GM23248 (cell line): Measurements from ENCODE around the gene MECR. TPM values are rescaled to one million over a fixed set of nuclear protein-coding genes. Genes with fewer than 3 reads are reported as not detected.

Experiments
- DNase-seq: peaks from one replicate; pipeline ENCODE4 v3.0.0-alpha.2; 2015
- H2AFZ ChIP-seq: fragments of 200-600 bp; sonication (generic); 2 replicates; pipeline ENCODE4 v1.6.1; 2016; ENCODE audit warnings: antibody characterized with exemption
- H3F3A ChIP-seq: fragments of 200-600 bp; sonication (generic); 2 replicates; pipeline ENCODE4 v1.6.1; 2016; ENCODE audit warnings: mild to moderate bottlenecking, antibody characterized with exemption, mixed run types; ENCODE audit not compliant: insufficient read depth
- H3K27ac ChIP-seq: fragments of 200-600 bp; sonication (generic); 2 replicates; pipeline ENCODE4 v1.5.1; 2016; ENCODE audit warnings: mild to moderate bottlenecking
- H3K27me3 ChIP-seq: fragments of 200-600 bp; sonication (generic); replicated peaks from 2 replicates; pipeline ENCODE4 v1.6.1; 2016; ENCODE audit warnings: mild to moderate bottlenecking; ENCODE audit not compliant: insufficient read depth
- H3K36me3 ChIP-seq: fragments of 200-600 bp; sonication (generic); 2 replicates; pipeline ENCODE4 v1.6.1; 2016; ENCODE audit warnings: low read depth, mild to moderate bottlenecking
- H3K4me1 ChIP-seq: fragments of 200-600 bp; sonication (generic); 2 replicates; pipeline ENCODE4 v1.6.1; 2016; ENCODE audit warnings: mild to moderate bottlenecking; ENCODE audit not compliant: insufficient read depth
- H3K4me2 ChIP-seq: fragments of 200-600 bp; sonication (generic); one replicate; pipeline ENCODE4 v1.6.1; 2016; ENCODE audit warnings: mild to moderate bottlenecking; ENCODE audit not compliant: unreplicated experiment
- H3K4me3 ChIP-seq: fragments of 200-600 bp; sonication (generic); 2 replicates; pipeline ENCODE4 v1.5.1; 2016; ENCODE audit warnings: mild to moderate bottlenecking
- H3K79me2 ChIP-seq: fragments of 200-600 bp; sonication (generic); 2 replicates; pipeline ENCODE4 v1.6.1; 2016; ENCODE audit warnings: mild to moderate bottlenecking; ENCODE audit not compliant: insufficient read depth
- H3K9ac ChIP-seq: fragments of 200-600 bp; sonication (generic); 2 replicates; pipeline ENCODE4 v1.6.1; 2016; ENCODE audit warnings: mild to moderate bottlenecking
- H3K9me2 ChIP-seq: fragments of 200-600 bp; sonication (generic); 2 replicates; pipeline ENCODE4 v1.6.1; 2016; ENCODE audit warnings: mixed run types, mild to moderate bottlenecking, moderate library complexity; ENCODE audit not compliant: insufficient read depth
- H3K9me3 ChIP-seq: fragments of 200-600 bp; sonication (generic); one replicate; pipeline ENCODE4 v1.6.1; 2017; ENCODE audit warnings: low read depth
- H4K20me1 ChIP-seq: fragments of 200-600 bp; sonication (generic); 2 replicates; pipeline ENCODE4 v1.6.0; 2016; ENCODE audit not compliant: insufficient read depth
- EZH2 ChIP-seq: fragments of 200-600 bp; sonication (generic); IDR thresholded peaks from 2 replicates; pipeline ENCODE4 v1.6.1; 2018; ENCODE audit warnings: antibody characterized with exemption, mild to moderate bottlenecking; ENCODE audit not compliant: insufficient read depth, poor library complexity, severe bottlenecking
- EZH2phosphoT487 ChIP-seq: fragments of 200-600 bp; sonication (generic); IDR thresholded peaks from 2 replicates; pipeline ENCODE4 v1.6.1; 2018; ENCODE audit warnings: antibody characterized with exemption, moderate library complexity, mild to moderate bottlenecking, low read depth; ENCODE audit not compliant: insufficient read depth
- WGBS, 2 experiments: methylation state at CpG; one replicate each; pipeline ENCODE4 v1.1.6; 2015 to 2017; ENCODE audit warnings: low lambda C conversion rate in 2 of 2, low coverage in 1 of 2; ENCODE audit errors: missing lambda C conversion rate in 2 of 2; 5-methylcytosine and 5-hydroxymethylcytosine counted together
- in situ Hi-C: fragments of 300-500 bp; cut with MboI; formaldehyde crosslinking; loops from 2 replicates; pipeline ENCODE4 v1.15.0; 2020
- polyA plus RNA-seq: library from polyadenylated mRNA; unstranded; fragments of >200 nt; fragmentation: Nextera tagmentation; extraction: Ambion mirVana; gene quantifications from 2 replicates; pipeline ENCODE4 v1.2.1, GENCODE V29; 2016
- total RNA-seq: library from RNA; depleted of rRNA; stranded (reverse); fragments of >200 nt; shearing (Covaris generic); gene quantifications from 2 replicates; pipeline ENCODE4 v1.2.3, GENCODE V29; 2014

MECR gene
- total and polyA plus RNA-seq, 2 experiments from 2014 or later, result 19.1 to 43.3 TPM

DNA sequence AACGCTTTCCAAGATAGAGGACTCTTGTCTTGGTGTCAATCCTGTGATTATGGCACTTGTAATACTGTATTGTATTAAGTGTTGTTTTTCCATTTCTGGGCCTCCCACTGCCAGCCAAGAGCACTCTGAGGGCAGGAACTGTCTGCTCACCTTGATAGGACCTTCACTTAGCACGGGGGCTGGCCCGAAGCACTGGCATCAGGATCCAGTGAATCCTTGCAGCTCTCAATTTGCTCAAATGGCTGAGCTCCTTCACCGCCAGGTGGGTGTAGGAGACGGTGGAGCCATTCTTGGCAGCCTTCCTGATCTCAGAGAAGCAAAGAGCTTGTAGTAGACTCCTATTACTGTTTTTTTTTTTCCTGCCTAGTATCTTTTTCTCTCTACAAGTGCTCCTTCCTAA, 17.7 kb downstream of the MECR start:
- no peaks in the 10 kb centered on the region for H4K20me1 ChIP-seq
- H3K27me3 ChIP-seq, result no peaks in the 10 kb centered on the region
- 96 to 98% methylated on average over 5 of the region's 5 CpGs for WGBS, 2 experiments
- no peak overlapping the region for H3K9ac ChIP-seq
- H3K36me3 ChIP-seq, result peaks cover 9% of the 10 kb centered on the region; the same call in 1 of the 2 replicates
- H3K4me3 ChIP-seq, result no peak overlapping the region
- peaks cover 25% of the 10 kb centered on the region for H3K4me1 ChIP-seq
- no peaks in the 10 kb centered on the region for H3K79me2 ChIP-seq
- no peak for DNase-seq
- H3K4me2 ChIP-seq, result no peak overlapping the region
- TF ChIP-seq EZH2, result no peak
- TF ChIP-seq EZH2phosphoT487, result no peak
- H3K9me2 ChIP-seq, result no peaks in the 10 kb centered on the region
- no peak overlapping the region for H2AFZ ChIP-seq
- peaks cover 8% of the 10 kb centered on the region; the same call in 1 of the 2 replicates for H3F3A ChIP-seq
- in situ Hi-C loops, result no loop called here
- no peak overlapping the region for H3K27ac ChIP-seq
- no peaks in the 10 kb centered on the region for H3K9me3 ChIP-seq

DNA sequence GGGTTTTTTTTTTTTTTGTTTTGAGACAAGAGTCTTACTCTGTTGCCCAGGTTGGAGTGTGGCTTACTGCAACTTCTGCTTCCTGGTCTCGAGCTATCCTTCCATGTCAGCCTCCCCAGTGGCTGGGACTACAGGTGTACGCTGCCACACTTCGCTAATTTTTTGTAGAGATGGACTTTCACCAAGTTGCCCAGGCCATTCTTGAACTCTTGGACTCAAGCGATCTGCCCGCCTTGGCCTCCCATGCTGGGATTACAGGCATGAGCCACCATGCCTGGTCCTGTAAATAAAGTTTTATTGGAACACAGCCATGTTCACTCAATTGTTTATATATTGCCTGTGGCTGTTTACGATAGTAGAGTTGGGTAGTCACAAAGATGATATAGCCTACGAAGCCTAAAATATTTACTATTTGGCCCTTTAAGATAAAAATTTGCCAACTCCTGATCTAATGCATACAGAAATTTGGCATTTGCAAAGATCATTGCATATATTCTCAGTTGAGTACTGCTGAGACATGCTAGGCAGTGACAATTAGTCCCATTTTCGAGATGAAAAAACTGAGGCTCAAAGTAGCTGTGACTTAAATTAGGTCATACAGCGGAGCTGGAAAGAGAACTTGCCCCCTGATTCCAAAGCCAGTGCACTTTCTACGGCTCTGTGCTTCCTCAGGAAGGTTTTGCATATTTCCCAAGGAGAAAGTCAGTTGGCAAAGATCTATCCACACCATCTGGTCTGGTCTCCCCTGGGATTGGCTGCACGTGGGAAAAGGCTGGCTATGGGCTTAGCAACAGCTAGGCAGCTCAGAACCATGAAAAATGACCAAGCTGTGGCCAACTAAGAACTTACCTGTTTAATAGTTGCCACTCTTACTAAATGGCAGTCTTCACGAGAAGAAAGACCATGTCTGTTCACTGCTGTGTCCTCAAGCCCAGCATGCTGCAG, 19.4 kb downstream of the MECR start:
- Histone ChIP-seq H3K9me2 (no peaks in the 10 kb centered on the region), H3K9ac (no peak overlapping the region), H3K4me1 (peaks cover 11% of the 10 kb centered on the region), H3K9me3 (no peaks in the 10 kb centered on the region), H3K79me2 (no peaks in the 10 kb centered on the region), H4K20me1 (no peaks in the 10 kb centered on the region), H3K36me3 (peaks cover 11% of the 10 kb centered on the region; the same call in 1 of the 2 replicates), H3K4me2 (no peak overlapping the region), H3K4me3 (no peak overlapping the region), H3F3A (no peaks in the 10 kb centered on the region), H3K27ac (no peak overlapping the region), H2AFZ (no peak overlapping the region), H3K27me3 (no peaks in the 10 kb centered on the region)
- in situ Hi-C loops, result no loop called here
- TF ChIP-seq EZH2 (no peak), EZH2phosphoT487 (no peak)
- DNase-seq, result peak; percentile 19
- 84 to 86% methylated on average over 12 of the region's 12 CpGs for WGBS, 2 experiments

- no peak overlapping the region for H3K27ac ChIP-seq
- 83 to 84% methylated on average over 7 of the region's 7 CpGs for WGBS, 2 experiments
- in situ Hi-C loops, result no loop called here
- H3K36me3 ChIP-seq, result peaks cover 15% of the 10 kb centered on the region; the same call in 1 of the 2 replicates
- peaks cover 8% of the 10 kb centered on the region for H3K4me1 ChIP-seq
- TF ChIP-seq EZH2phosphoT487, result no peak
- TF ChIP-seq EZH2, result no peak
- no peaks in the 10 kb centered on the region for H3K9me3 ChIP-seq
- H3K4me3 ChIP-seq, result no peak overlapping the region
- no peaks in the 10 kb centered on the region for H3F3A ChIP-seq
- no peak overlapping the region for H2AFZ ChIP-seq
- no peaks in the 10 kb centered on the region for H3K9me2 ChIP-seq
- H4K20me1 ChIP-seq, result no peaks in the 10 kb centered on the region
- H3K4me2 ChIP-seq, result no peak overlapping the region
- H3K9ac ChIP-seq, result no peak overlapping the region
- no peaks in the 10 kb centered on the region for H3K79me2 ChIP-seq
- no peak for DNase-seq
- no peaks in the 10 kb centered on the region for H3K27me3 ChIP-seq
Measured at GRCh38 chr1:29210278-29211085, 20.3 kb downstream of the MECR start.

- H3K9ac ChIP-seq, result no peak overlapping the region
- H3K9me3 ChIP-seq, result no peaks in the 10 kb centered on the region
- no peak overlapping the region for H3K27ac ChIP-seq
- DNase-seq, result peak; percentile 58
- H3K4me2 ChIP-seq, result no peak overlapping the region
- H3K4me3 ChIP-seq, result no peak overlapping the region
- peaks cover 8% of the 10 kb centered on the region for H3K4me1 ChIP-seq
- no peaks in the 10 kb centered on the region for H3K9me2 ChIP-seq
- no peaks in the 10 kb centered on the region for H3K79me2 ChIP-seq
- no peaks in the 10 kb centered on the region for H4K20me1 ChIP-seq
- no peaks in the 10 kb centered on the region for H3K27me3 ChIP-seq
- WGBS, 2 experiments, result 72 to 84% methylated on average over 5 of the region's 5 CpGs
- no peak for TF ChIP-seq EZH2phosphoT487
- no peak for TF ChIP-seq EZH2
- in situ Hi-C loops, result no loop called here
- no peaks in the 10 kb centered on the region for H3F3A ChIP-seq
- H3K36me3 ChIP-seq, result 0 out of 2 replicates have a peak, but pooled peaks cover 10% of the 10 kb centered on the region
- no peak overlapping the region for H2AFZ ChIP-seq
Measured at GRCh38 chr1:29209173-29209572, 21.6 kb downstream of the MECR start.
